Measurements from ENCODE around the gene ITGA5. TPM values are rescaled to one million over a fixed set of nuclear protein-coding genes. Genes with fewer than 3 reads are reported as not detected.

Gene ITGA5
- total RNA-seq, 1 donor from 2014 or later = 20.1 TPM

DNA sequence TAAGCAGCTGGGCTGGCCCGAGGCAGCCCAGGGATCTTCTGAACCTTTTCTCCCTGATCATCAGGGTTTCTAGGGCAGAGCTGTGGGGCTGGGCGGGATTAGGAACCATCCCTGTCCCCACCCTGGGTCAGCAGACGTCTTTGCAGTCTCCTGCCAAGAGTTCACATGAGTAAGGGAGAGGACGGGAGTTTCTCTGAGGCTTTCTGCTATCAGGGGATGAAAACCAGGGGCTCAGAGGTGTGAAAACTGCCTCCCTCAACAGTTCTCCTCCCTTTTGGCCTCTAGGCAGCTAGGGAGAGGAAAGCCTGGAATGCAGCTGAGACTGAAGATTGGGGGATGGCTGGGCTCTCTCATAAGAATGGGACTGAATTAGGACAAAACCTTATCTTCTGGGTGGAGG, 42.5 kb downstream of the ITGA5 start:
- Mint-ChIP-seq H3K9me3 (no peaks in the 10 kb centered on the region), H3K4me1 (peaks cover 23% of the 10 kb centered on the region), H3K27ac (ENCODE audit: unreplicated experiment) (no peak overlapping the region), H3K4me3 (peak overlapping the region; percentile 70), H3K27me3 (ENCODE audit: low read depth) (no peaks in the 10 kb centered on the region), H3K36me3 (ENCODE audit: low read depth) (no peaks in the 10 kb centered on the region)
- DNase-seq (ENCODE audit: low read depth, low spot score) = no peak
- TF ChIP-seq, protein P1, sequence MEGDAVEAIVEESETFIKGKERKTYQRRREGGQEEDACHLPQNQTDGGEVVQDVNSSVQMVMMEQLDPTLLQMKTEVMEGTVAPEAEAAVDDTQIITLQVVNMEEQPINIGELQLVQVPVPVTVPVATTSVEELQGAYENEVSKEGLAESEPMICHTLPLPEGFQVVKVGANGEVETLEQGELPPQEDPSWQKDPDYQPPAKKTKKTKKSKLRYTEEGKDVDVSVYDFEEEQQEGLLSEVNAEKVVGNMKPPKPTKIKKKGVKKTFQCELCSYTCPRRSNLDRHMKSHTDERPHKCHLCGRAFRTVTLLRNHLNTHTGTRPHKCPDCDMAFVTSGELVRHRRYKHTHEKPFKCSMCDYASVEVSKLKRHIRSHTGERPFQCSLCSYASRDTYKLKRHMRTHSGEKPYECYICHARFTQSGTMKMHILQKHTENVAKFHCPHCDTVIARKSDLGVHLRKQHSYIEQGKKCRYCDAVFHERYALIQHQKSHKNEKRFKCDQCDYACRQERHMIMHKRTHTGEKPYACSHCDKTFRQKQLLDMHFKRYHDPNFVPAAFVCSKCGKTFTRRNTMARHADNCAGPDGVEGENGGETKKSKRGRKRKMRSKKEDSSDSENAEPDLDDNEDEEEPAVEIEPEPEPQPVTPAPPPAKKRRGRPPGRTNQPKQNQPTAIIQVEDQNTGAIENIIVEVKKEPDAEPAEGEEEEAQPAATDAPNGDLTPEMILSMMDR (conservative IDR thresholded peaks at IDR 0.05) = no peak

DNA sequence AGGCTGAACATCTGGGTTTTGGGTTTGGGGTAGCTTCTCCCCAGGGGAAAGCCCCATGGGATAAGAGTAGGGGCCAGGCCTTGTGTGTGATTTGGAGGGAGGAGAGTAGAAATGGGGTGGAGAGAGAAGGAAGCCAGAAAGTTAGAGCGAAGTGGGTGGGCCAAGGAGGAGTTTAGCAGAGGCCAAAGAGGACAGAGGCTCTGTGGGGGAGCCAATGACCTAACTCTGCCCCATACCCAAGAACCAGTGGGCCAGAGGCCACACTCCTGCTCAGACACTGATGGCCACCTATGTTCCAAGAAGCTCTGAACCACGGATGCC, 43.8 kb downstream of the ITGA5 start:
- Mint-ChIP-seq H3K36me3 (ENCODE audit: low read depth) (no peaks in the 10 kb centered on the region), H3K27me3 (ENCODE audit: low read depth) (no peaks in the 10 kb centered on the region), H3K4me1 (peaks cover 28% of the 10 kb centered on the region), H3K27ac (ENCODE audit: unreplicated experiment) (peak overlapping the region; percentile 43), H3K9me3 (no peaks in the 10 kb centered on the region), H3K4me3 (no peak overlapping the region)
- TF ChIP-seq, protein P1 (conservative IDR thresholded peaks at IDR 0.05) = no peak
- no peak for DNase-seq (ENCODE audit: low read depth, low spot score)

DNA sequence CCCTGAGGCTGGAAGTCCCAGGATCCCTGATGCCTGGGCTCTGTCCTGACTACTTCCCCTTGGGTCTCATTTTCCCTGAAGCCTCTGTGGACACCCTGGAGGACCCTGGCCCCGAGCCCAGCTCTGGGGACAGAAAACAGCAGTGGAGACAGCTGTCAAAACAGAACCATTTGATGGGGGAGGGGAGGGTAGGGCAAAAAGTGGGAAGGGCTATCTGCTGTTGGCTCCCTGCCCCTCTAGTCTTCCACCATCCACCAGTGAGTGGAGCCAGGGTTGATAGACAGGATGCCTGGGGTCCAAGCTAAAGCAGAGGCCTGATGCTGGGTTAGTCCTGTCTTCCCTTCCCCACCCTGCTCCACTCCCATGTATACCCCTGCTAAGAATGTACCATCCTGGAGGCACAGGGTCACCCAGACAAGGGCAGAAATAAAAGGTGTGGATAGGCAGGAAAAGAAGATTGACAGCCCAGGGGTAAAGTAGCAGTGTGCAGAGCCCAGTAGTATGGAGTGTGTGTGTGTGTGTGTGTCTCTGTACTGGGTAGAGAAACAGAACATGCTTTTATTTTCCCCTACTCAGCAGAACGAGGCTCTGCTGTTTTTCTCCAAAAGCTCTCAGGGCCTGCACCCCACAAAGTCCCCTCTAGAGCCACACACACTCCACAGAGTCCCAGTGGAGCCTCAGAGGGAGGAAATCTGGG, 44.4 kb downstream of the ITGA5 start:
- H3K27me3 Mint-ChIP-seq (ENCODE audit: low read depth) = no peaks in the 10 kb centered on the region
- TF ChIP-seq, protein P1 (conservative IDR thresholded peaks at IDR 0.05) = no peak
- no peaks in the 10 kb centered on the region for H3K36me3 Mint-ChIP-seq (ENCODE audit: low read depth)
- H3K4me1 Mint-ChIP-seq = peaks cover 26% of the 10 kb centered on the region
- H3K9me3 Mint-ChIP-seq = no peaks in the 10 kb centered on the region
- no peak for DNase-seq (ENCODE audit: low read depth, low spot score)
- no peak overlapping the region for H3K27ac Mint-ChIP-seq (ENCODE audit: unreplicated experiment)
- H3K4me3 Mint-ChIP-seq = no peak overlapping the region

DNA sequence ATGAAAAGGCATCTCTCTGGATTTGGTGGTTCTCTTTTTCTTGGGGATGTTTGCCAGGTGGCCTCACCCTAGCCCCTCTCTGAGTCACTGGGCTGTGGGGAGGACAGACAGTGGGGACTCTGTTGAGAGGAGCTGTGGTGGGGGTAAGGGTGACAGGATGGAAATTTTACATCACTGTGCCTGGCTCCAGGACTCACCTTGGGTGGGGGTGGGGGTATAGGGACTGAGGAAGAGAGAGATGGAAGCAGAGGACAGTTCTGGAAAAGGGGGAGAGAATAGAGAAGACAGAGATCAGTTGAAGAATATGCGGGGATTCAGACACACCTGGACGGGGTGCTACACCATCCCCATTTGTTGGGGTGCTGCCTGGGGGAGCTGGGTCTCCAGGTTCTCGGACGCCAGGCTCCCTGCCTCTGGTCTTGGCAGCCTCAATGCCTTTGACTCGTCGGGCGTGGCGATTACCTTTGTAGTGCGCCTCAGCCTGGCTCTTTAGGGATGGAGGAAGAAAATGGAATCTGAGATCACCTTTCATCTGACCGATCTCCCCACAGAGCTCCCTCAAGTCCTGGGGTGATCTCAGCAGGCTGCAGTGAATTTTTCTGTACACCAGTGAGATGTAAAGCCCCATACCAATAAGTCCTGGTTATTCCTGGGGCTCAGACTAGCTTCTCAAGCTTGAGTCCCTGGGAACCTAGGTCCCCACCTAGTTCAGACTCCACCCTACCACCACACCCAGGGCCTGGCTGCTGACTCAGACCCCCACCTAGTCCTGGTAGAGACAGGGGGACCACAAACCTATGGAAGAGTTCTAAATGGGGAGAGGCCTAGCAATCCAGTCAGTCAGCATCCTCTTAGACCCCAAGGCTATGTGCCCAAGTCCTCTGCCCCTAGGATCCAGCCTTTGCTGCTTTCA, 45.2 kb downstream of the ITGA5 start:
- peaks cover 5% of the 10 kb centered on the region for H3K27me3 Mint-ChIP-seq (ENCODE audit: low read depth)
- no peak for DNase-seq (ENCODE audit: low read depth, low spot score)
- H3K4me1 Mint-ChIP-seq = peaks cover 26% of the 10 kb centered on the region
- no peak overlapping the region for H3K4me3 Mint-ChIP-seq
- TF ChIP-seq, protein P1 (conservative IDR thresholded peaks at IDR 0.05) = no peak
- H3K27ac Mint-ChIP-seq (ENCODE audit: unreplicated experiment) = no peak overlapping the region
- no peaks in the 10 kb centered on the region for H3K9me3 Mint-ChIP-seq
- no peaks in the 10 kb centered on the region for H3K36me3 Mint-ChIP-seq (ENCODE audit: low read depth)

DNA sequence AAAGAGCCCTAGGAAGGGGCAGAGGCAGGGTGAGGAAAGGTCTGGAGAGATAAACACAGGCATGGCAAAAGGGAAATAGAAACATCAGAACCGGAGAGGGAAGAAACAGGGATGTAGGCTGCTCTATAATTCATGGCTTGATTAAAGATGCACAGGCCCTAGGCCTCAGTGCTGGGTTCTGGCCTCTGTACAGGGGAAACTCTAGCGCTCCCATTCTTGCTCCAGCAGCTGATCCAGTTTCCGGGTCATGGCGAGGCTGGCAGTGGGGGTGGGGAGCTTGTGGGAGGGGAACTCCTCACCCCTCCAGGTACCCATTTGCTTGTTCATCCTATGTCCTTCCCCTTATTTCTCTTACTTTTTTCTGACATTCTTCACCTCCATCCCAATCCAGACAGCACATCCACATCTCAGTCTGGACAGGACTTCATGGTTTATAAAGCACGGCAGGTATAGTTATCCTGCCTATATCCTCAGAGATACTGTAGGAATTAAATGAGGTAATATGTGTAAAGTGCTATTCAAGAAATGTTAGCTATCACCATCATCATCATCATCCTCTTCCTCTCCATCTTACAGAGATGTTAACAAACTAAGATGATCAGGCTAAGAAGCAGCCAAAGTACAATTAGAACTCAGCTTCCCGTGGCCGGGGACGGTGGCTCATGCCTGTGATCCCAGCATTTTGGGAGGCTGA, 46.8 kb downstream of the ITGA5 start:
- TF ChIP-seq, protein P1 (conservative IDR thresholded peaks at IDR 0.05) = no peak
- no peak overlapping the region for H3K27ac Mint-ChIP-seq (ENCODE audit: unreplicated experiment)
- peaks cover 32% of the 10 kb centered on the region for H3K4me1 Mint-ChIP-seq
- no peak for DNase-seq (ENCODE audit: low read depth, low spot score)
- no peaks in the 10 kb centered on the region for H3K9me3 Mint-ChIP-seq
- peak overlapping the region; percentile 25 for H3K4me3 Mint-ChIP-seq
- peaks cover 5% of the 10 kb centered on the region for H3K27me3 Mint-ChIP-seq (ENCODE audit: low read depth)
- no peaks in the 10 kb centered on the region for H3K36me3 Mint-ChIP-seq (ENCODE audit: low read depth)
